Heart left ventricle (tissue), 13 donors: ENCODE measurements around the gene DCP2.

Source experiments
- CTCF ChIP-seq, 12 donors: fragments of 200-600 bp; sonication (generic) in 4 of 12; IDR thresholded peaks; one replicate each; pipeline versions ENCODE4 v1.5.0 to v1.8.0; 2018 to 2022; ENCODE audit warnings: antibody characterized with exemption in 12 of 12, mild to moderate bottlenecking in 5 of 12
- POLR2A ChIP-seq, 2 donors: fragments of 450-650 bp; IDR thresholded peaks; one replicate each; pipeline ENCODE4 v1.6.1; 2017; ENCODE audit warnings: antibody characterized with exemption in 2 of 2, mild to moderate bottlenecking in 2 of 2, moderate library complexity in 2 of 2
- donor health status: ischemic (EF 13 %, LVEDD 7.1; RV severe dilation, severe dysfunction).
- donor health status: DM: no; HTN: yes; CAD: no.
- donor health status: DM: no; HTN: no; CAD: no.
- donor health status: ischemic (EF 25% LVEDD 6.9; RV normal size, moderate dysfunction).
- donor health status: ischemic (EF 25% LVEDD 5.7; RV mildly dilated, moderate dysfunction).
- donor health status: ischemic (EF 35%, LVEDD 5.7; RV mildly dilated, moderate dysfunction).
- donor health status: nonischemic (EF 11% LVEDD 7.7; RV severe dilation, severe dysfunction).
- donor health status: DM: yes; HTN: yes; CAD: no.
- donor health status: PGD.
- donor health status: ischemic (EF 29% LVEDD 5.4; RV normal size, mild dysfunction).
- donor health status: nonischemic (EF 23%, LVEDD 6.1; RV moderate dilation, normal function).

- no peak for TF ChIP-seq CTCF (IDR thresholded peaks at IDR 0.05)
- no peak for TF ChIP-seq POLR2A (IDR thresholded peaks at IDR 0.05)
Observed at GRCh38 chr5:113017881-113018635, 41.5 kb downstream of the DCP2 start.
